Colonic mucosa (tissue), 4 donors: ENCODE data around the gene PARL. TPM values are rescaled to one million over a fixed set of nuclear protein-coding genes. Genes with fewer than 3 reads are reported as not detected.
"Not testable (repeated sequence)": the region's sequence is repeated elsewhere in the genome, so short reads cannot be mapped to it uniquely, and the experiment has no call there.

Experiments
- DNase-seq: peaks from one replicate; pipeline ENCODE4 v3.0.0-alpha.2; 2020
- H3K27ac ChIP-seq: fragments of 200-600 bp; one replicate; pipeline ENCODE4 v1.8.0; 2021
- H3K27me3 ChIP-seq: fragments of 200-600 bp; one replicate; pipeline ENCODE4 v1.8.0; 2021
- H3K36me3 ChIP-seq: fragments of 200-600 bp; one replicate; pipeline ENCODE4 v1.8.0; 2021
- H3K4me1 ChIP-seq: fragments of 200-600 bp; one replicate; pipeline ENCODE4 v1.8.0; 2021; ENCODE audit warnings: mild to moderate bottlenecking
- H3K4me3 ChIP-seq: fragments of 200-600 bp; one replicate; pipeline ENCODE4 v1.8.0; 2021
- H3K9ac ChIP-seq, 2 donors: one replicate each; pipeline ENCODE4 v1.7.0; 2013; ENCODE audit warnings: control low read depth in 2 of 2, low read depth in 2 of 2, low read length in 2 of 2
- H3K9me3 ChIP-seq: fragments of 200-600 bp; one replicate; pipeline ENCODE4 v1.8.0; 2021
- intact Hi-C: fragments of 100-400 bp; cut with DNase I; formaldehyde crosslinking; loops from one replicate; pipeline ENCODE4 v1.14.1; 2022
- total RNA-seq, 2 donors: library from RNA; stranded (reverse); fragmentation: NEBNext Ultra II Directional in 1 of 2; extraction: Animal tissue kit (Norgen Biotek cat#: 25700) in 1 of 2; gene quantifications; one replicate each; pipeline ENCODE4 v1.2.1, GENCODE V29; 2021
- TF ChIP-seq, protein P1 (sequence below): fragments of 200-600 bp; IDR thresholded peaks from one replicate; pipeline ENCODE4 v1.8.0; 2022; ENCODE audit warnings: antibody characterized with exemption, mild to moderate bottlenecking
- donor health status: healthy.
- donor health status: DM: no; HTN: no; CAD: no.
- donor health status: DM: no; HTN: no; CAD: no.

The PARL gene
- total RNA-seq, 2 donors from 2014 or later, result 64.8 to 67.9 TPM

- Histone ChIP-seq H3K36me3 (peaks cover 7% of the 10 kb centered on the region), H3K27me3 (no peaks in the 10 kb centered on the region), H3K9me3 (no peaks in the 10 kb centered on the region), H3K9ac (no peak overlapping the region), H3K4me1 (no peaks in the 10 kb centered on the region), H3K4me3 (no peak overlapping the region), H3K27ac (no peak overlapping the region)
- DNase-seq, result no peak
- intact Hi-C loops, result no loop called here
- TF ChIP-seq, protein P1, sequence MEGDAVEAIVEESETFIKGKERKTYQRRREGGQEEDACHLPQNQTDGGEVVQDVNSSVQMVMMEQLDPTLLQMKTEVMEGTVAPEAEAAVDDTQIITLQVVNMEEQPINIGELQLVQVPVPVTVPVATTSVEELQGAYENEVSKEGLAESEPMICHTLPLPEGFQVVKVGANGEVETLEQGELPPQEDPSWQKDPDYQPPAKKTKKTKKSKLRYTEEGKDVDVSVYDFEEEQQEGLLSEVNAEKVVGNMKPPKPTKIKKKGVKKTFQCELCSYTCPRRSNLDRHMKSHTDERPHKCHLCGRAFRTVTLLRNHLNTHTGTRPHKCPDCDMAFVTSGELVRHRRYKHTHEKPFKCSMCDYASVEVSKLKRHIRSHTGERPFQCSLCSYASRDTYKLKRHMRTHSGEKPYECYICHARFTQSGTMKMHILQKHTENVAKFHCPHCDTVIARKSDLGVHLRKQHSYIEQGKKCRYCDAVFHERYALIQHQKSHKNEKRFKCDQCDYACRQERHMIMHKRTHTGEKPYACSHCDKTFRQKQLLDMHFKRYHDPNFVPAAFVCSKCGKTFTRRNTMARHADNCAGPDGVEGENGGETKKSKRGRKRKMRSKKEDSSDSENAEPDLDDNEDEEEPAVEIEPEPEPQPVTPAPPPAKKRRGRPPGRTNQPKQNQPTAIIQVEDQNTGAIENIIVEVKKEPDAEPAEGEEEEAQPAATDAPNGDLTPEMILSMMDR, result no peak
Observed at GRCh38 chr3:183797996-183798395, 86.7 kb downstream of the PARL start.

DNA sequence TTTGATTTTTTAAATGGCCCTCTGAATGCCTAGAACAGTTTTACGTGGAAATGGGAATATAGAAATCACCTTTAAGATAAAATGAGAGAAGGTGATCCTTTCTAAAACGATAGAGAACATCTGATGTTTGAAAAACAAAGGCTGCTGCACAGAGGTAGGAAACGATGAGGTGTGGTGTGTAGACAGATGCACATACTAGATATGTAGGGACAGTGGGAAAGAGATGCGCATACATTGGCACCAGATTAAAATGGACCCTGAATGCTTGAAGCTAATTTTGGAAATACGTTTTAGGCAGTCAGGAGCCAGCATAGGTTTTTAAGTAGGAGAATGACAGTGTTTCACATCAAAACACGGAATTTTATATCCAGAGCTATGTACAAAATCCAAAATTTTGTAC lies 88.3 kb downstream of the PARL start:
- H3K9me3 ChIP-seq, result no peaks in the 10 kb centered on the region
- DNase-seq, result no peak
- H3K9ac ChIP-seq, result no peak overlapping the region
- no peaks in the 10 kb centered on the region for H3K27me3 ChIP-seq
- peaks cover 7% of the 10 kb centered on the region for H3K36me3 ChIP-seq
- no peak overlapping the region for H3K27ac ChIP-seq
- TF ChIP-seq, protein P1, result no peak
- H3K4me3 ChIP-seq, result no peak overlapping the region
- intact Hi-C loops, result no loop called here
- H3K4me1 ChIP-seq, result no peaks in the 10 kb centered on the region

- no peaks in the 10 kb centered on the region for H3K36me3 ChIP-seq
Observed at GRCh38 chr3:183794452-183794851, 90.2 kb downstream of the PARL start.

DNA sequence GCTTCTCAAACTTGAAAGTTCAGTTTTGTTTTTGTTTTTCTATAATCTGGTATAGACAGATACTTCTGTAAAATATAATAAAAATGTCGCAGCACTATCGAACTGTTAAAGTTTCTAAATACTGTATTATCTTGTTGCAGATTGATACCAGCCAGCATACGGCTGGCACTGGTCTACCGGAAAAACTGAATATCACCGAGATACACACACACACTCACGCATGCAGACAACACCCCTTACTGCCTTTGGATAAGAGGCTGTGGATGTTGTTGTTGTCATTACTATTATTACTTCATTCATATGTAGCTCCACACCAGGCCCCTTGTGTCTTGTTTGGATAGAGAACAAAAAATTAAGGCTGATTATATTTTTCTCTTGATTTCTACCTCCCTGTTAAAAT lies 91.7 kb downstream of the PARL start:
- no peak for DNase-seq
- H3K36me3 ChIP-seq, result no peaks in the 10 kb centered on the region
- intact Hi-C loops, result no loop called here

More at GRCh38 chr3:183794452-183794851, 90.2 kb downstream of the PARL start:
- H3K4me1 ChIP-seq, result no peaks in the 10 kb centered on the region
- intact Hi-C loops, result no loop called here
- H3K9me3 ChIP-seq, result no peaks in the 10 kb centered on the region
- H3K4me3 ChIP-seq, result no peak overlapping the region
- no peak overlapping the region for H3K27ac ChIP-seq
- no peak overlapping the region for H3K9ac ChIP-seq
- TF ChIP-seq, protein P1, result no peak
- no peaks in the 10 kb centered on the region for H3K27me3 ChIP-seq
- no peak for DNase-seq

DNA sequence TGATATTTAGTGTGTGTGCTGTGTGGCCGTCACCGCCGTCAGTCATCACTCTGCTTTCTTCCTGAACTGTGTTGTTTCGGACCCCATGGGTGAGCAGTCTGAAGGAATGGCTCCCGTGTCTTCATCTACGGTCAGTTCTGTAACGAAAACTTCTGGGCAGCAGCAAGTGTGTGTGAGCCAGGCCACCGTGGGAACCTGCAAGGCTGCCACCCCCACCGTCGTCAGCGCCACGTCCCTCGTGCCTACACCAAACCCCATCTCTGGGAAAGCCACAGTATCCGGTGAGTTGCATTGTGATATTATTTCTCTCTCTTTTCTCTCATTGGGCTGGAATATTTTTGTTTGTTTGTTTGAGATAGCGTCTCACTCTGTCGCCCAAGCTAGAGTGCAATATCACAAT lies 94.0 kb downstream of the PARL start:
- H3K9ac ChIP-seq, result no peak overlapping the region
- DNase-seq, result no peak
- intact Hi-C loops, result no loop called here
- no peaks in the 10 kb centered on the region for H3K36me3 ChIP-seq
- H3K4me3 ChIP-seq, result no peak overlapping the region
- H3K27ac ChIP-seq, result no peak overlapping the region
- TF ChIP-seq, protein P1, result no peak
- H3K4me1 ChIP-seq, result no peaks in the 10 kb centered on the region
- no peaks in the 10 kb centered on the region for H3K9me3 ChIP-seq
- no peaks in the 10 kb centered on the region for H3K27me3 ChIP-seq

More for the DNA sequence above, 91.7 kb downstream of the PARL start:
- Histone ChIP-seq H3K9me3 (no peaks in the 10 kb centered on the region), H3K27me3 (no peaks in the 10 kb centered on the region), H3K9ac (no peak overlapping the region), H3K4me1 (no peaks in the 10 kb centered on the region), H3K4me3 (no peak overlapping the region), H3K27ac (no peak overlapping the region)
- TF ChIP-seq, protein P1, result no peak

- intact Hi-C loops, result no loop called here
- no peak overlapping the region for H3K4me3 ChIP-seq
- TF ChIP-seq, protein P1, result no peak
- no peak for DNase-seq
- no peak overlapping the region for H3K9ac ChIP-seq
- H3K36me3 ChIP-seq, result no peaks in the 10 kb centered on the region
- H3K27me3 ChIP-seq, result no peaks in the 10 kb centered on the region
- H3K4me1 ChIP-seq, result no peaks in the 10 kb centered on the region
- no peak overlapping the region for H3K27ac ChIP-seq
- H3K9me3 ChIP-seq, result no peaks in the 10 kb centered on the region
Observed at GRCh38 chr3:183789826-183790225, 94.9 kb downstream of the PARL start.

GRCh38 chr3:183784503-183784902 lies 100.2 kb downstream of the PARL start:
- not testable (repeated sequence) for DNase-seq

More at GRCh38 chr3:183784503-183784902, 100.2 kb downstream of the PARL start:
- H3K27ac ChIP-seq, H3K4me1 ChIP-seq, intact Hi-C loops, H3K9ac ChIP-seq, H3K36me3 ChIP-seq, H3K27me3 ChIP-seq, H3K4me3 ChIP-seq, H3K9me3 ChIP-seq: not testable (repeated sequence)
